Neural progenitor cell (in vitro differentiated cells): ENCODE results near the gene CREB3L2. TPM values are rescaled to one million over a fixed set of nuclear protein-coding genes. Genes with fewer than 3 reads are reported as not detected.

Experiments
- DNase-seq: peaks from one replicate; pipeline ENCODE4 v3.0.0-alpha.2; 2016; ENCODE audit warnings: low spot score
- H2AFZ ChIP-seq: fragments of 200-600 bp; sonication (generic); replicated peaks from 2 replicates; pipeline ENCODE4 v1.6.1; 2016; ENCODE audit warnings: antibody characterized with exemption
- H3F3A ChIP-seq: fragments of 200-600 bp; sonication (generic); 2 replicates; pipeline ENCODE4 v1.6.1; 2016; ENCODE audit warnings: antibody characterized with exemption, low read depth
- H3K27ac ChIP-seq: fragments of 200-600 bp; sonication (generic); 2 replicates; pipeline ENCODE4 v1.5.1; 2016; ENCODE audit warnings: mild to moderate bottlenecking
- H3K27me3 ChIP-seq: fragments of 200-600 bp; sonication (generic); 2 replicates; pipeline ENCODE4 v1.6.1; 2016; ENCODE audit warnings: mild to moderate bottlenecking, moderate library complexity
- H3K36me3 ChIP-seq: fragments of 200-600 bp; sonication (generic); 2 replicates; pipeline ENCODE4 v1.5.1; 2016
- H3K4me1 ChIP-seq: fragments of 200-600 bp; sonication (generic); 2 replicates; pipeline ENCODE4 v1.6.1; 2016; ENCODE audit warnings: mixed run types
- H3K4me2 ChIP-seq: fragments of 200-600 bp; sonication (generic); 2 replicates; pipeline ENCODE4 v1.6.1; 2016
- H3K4me3 ChIP-seq: fragments of 200-600 bp; sonication (generic); 2 replicates; pipeline ENCODE4 v1.5.1; 2016
- H3K79me2 ChIP-seq: fragments of 200-600 bp; sonication (generic); 2 replicates; pipeline ENCODE4 v1.6.1; 2016; ENCODE audit warnings: low read depth
- H3K9ac ChIP-seq: fragments of 200-600 bp; sonication (generic); 2 replicates; pipeline ENCODE4 v1.6.1; 2016
- H3K9me3 ChIP-seq: fragments of 200-600 bp; sonication (generic); 2 replicates; pipeline ENCODE4 v1.5.1; 2016; ENCODE audit warnings: low read depth
- H4K20me1 ChIP-seq: fragments of 200-600 bp; sonication (generic); 2 replicates; pipeline ENCODE4 v1.6.1; 2016; ENCODE audit warnings: low read depth
- H3K27ac Mint-ChIP-seq: 3 replicates; pipeline ENCODE4 v1.8.0; 2021; ENCODE audit warnings: mixed read lengths
- H3K27me3 Mint-ChIP-seq: 2 replicates; pipeline ENCODE4 v1.8.0; 2022; ENCODE audit warnings: low read depth, mild to moderate bottlenecking, inconsistent platforms, moderate library complexity, mixed read lengths; ENCODE audit not compliant: insufficient read depth
- H3K36me3 Mint-ChIP-seq: 3 replicates; pipeline ENCODE4 v1.8.0; 2021; ENCODE audit warnings: mixed read lengths
- H3K4me1 Mint-ChIP-seq: 3 replicates; pipeline ENCODE4 v1.8.0; 2021; ENCODE audit warnings: mixed read lengths
- H3K4me3 Mint-ChIP-seq: 3 replicates; pipeline ENCODE4 v1.8.0; 2021; ENCODE audit warnings: mild to moderate bottlenecking, moderate library complexity, mixed read lengths
- H3K9me3 Mint-ChIP-seq: 3 replicates; pipeline ENCODE4 v1.8.0; 2020; ENCODE audit warnings: mixed read lengths
- EZH2 ChIP-seq: fragments of 200-600 bp; sonication (generic); IDR thresholded peaks from 2 replicates; pipeline ENCODE4 v1.6.1; 2017; ENCODE audit warnings: antibody characterized with exemption, mild to moderate bottlenecking, moderate library complexity
- EZH2phosphoT487 ChIP-seq: fragments of 200-600 bp; sonication (generic); IDR thresholded peaks from 2 replicates; pipeline ENCODE4 v1.6.1; 2017; ENCODE audit warnings: antibody characterized with exemption
- total RNA-seq: library from RNA; depleted of rRNA; stranded (reverse); fragments of >200 nt; gene quantifications from 2 replicates; pipeline ENCODE4 v1.2.3, GENCODE V29; 2015; ENCODE audit warnings: low replicate concordance
- TF ChIP-seq, protein P1 (sequence below): fragments of 200-600 bp; sonication (generic); IDR thresholded peaks from 2 replicates; pipeline ENCODE4 v1.5.1; 2017; ENCODE audit warnings: antibody characterized with exemption, mild to moderate bottlenecking

The CREB3L2 gene
- total RNA-seq, 1 donor from 2014 or later = 9.9 TPM

GRCh38 chr7:138008588-138009349 is 6.9 kb upstream of the CREB3L2 start:
- Mint-ChIP-seq H3K4me3 (no peak overlapping the region), H3K9me3 (no peaks in the 10 kb centered on the region), H3K27me3 (no peaks in the 10 kb centered on the region), H3K4me1 (peaks cover 5% of the 10 kb centered on the region), H3K36me3 (no peaks in the 10 kb centered on the region), H3K27ac (peak overlapping the region; percentile 58)
- no peaks in the 10 kb centered on the region for H3K79me2 ChIP-seq
- H4K20me1 ChIP-seq = no peaks in the 10 kb centered on the region
- peak; percentile 76 for DNase-seq
- H3K4me1 ChIP-seq = no peaks in the 10 kb centered on the region
- no peaks in the 10 kb centered on the region for H3K9me3 ChIP-seq
- peak overlapping the region; percentile 81 for H2AFZ ChIP-seq
- no peak overlapping the region for H3K4me3 ChIP-seq
- no peaks in the 10 kb centered on the region for H3K36me3 ChIP-seq
- no peak overlapping the region for H3K27ac ChIP-seq
- H3K9ac ChIP-seq = no peak overlapping the region
- TF ChIP-seq EZH2phosphoT487 (no peak), EZH2 (no peak)
- TF ChIP-seq, protein P1, sequence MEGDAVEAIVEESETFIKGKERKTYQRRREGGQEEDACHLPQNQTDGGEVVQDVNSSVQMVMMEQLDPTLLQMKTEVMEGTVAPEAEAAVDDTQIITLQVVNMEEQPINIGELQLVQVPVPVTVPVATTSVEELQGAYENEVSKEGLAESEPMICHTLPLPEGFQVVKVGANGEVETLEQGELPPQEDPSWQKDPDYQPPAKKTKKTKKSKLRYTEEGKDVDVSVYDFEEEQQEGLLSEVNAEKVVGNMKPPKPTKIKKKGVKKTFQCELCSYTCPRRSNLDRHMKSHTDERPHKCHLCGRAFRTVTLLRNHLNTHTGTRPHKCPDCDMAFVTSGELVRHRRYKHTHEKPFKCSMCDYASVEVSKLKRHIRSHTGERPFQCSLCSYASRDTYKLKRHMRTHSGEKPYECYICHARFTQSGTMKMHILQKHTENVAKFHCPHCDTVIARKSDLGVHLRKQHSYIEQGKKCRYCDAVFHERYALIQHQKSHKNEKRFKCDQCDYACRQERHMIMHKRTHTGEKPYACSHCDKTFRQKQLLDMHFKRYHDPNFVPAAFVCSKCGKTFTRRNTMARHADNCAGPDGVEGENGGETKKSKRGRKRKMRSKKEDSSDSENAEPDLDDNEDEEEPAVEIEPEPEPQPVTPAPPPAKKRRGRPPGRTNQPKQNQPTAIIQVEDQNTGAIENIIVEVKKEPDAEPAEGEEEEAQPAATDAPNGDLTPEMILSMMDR = peak; percentile 92
- no peak overlapping the region for H3K4me2 ChIP-seq
- H3F3A ChIP-seq = no peaks in the 10 kb centered on the region
- no peaks in the 10 kb centered on the region for H3K27me3 ChIP-seq

GRCh38 chr7:138008019-138008587 is 6.2 kb upstream of the CREB3L2 start:
- no peak for DNase-seq
- H3K9ac ChIP-seq = no peak overlapping the region
- no peaks in the 10 kb centered on the region for H3F3A ChIP-seq
- Mint-ChIP-seq H3K4me3 (no peak overlapping the region), H3K4me1 (peaks cover 5% of the 10 kb centered on the region), H3K27me3 (no peaks in the 10 kb centered on the region), H3K27ac (peak overlapping the region; percentile 58), H3K36me3 (no peaks in the 10 kb centered on the region), H3K9me3 (no peaks in the 10 kb centered on the region)
- no peak overlapping the region for H3K4me3 ChIP-seq
- no peak overlapping the region for H3K27ac ChIP-seq
- peak overlapping the region; percentile 81 for H2AFZ ChIP-seq
- no peaks in the 10 kb centered on the region for H3K27me3 ChIP-seq
- H3K4me1 ChIP-seq = no peaks in the 10 kb centered on the region
- no peaks in the 10 kb centered on the region for H4K20me1 ChIP-seq
- no peak for TF ChIP-seq EZH2
- no peak for TF ChIP-seq EZH2phosphoT487
- TF ChIP-seq, protein P1 = no peak
- no peaks in the 10 kb centered on the region for H3K36me3 ChIP-seq
- H3K9me3 ChIP-seq = no peaks in the 10 kb centered on the region
- H3K79me2 ChIP-seq = no peaks in the 10 kb centered on the region
- no peak overlapping the region for H3K4me2 ChIP-seq

GRCh38 chr7:138006106-138006505 is 4.2 kb upstream of the CREB3L2 start:
- H3K36me3 ChIP-seq = no peaks in the 10 kb centered on the region
- H3K4me2 ChIP-seq = no peak overlapping the region
- H3K4me3 ChIP-seq = no peak overlapping the region
- H3K9me3 ChIP-seq = no peaks in the 10 kb centered on the region
- Mint-ChIP-seq H3K36me3 (no peaks in the 10 kb centered on the region), H3K9me3 (no peaks in the 10 kb centered on the region), H3K4me3 (no peak overlapping the region), H3K27me3 (no peaks in the 10 kb centered on the region), H3K27ac (no peak overlapping the region), H3K4me1 (peaks cover 11% of the 10 kb centered on the region)
- H2AFZ ChIP-seq = no peak overlapping the region
- no peaks in the 10 kb centered on the region for H3K4me1 ChIP-seq
- H4K20me1 ChIP-seq = peaks cover 3% of the 10 kb centered on the region
- H3K27me3 ChIP-seq = no peaks in the 10 kb centered on the region
- no peak for DNase-seq
- TF ChIP-seq, protein P1 = no peak
- no peak for TF ChIP-seq EZH2
- TF ChIP-seq EZH2phosphoT487 = no peak
- peaks cover 6% of the 10 kb centered on the region for H3K79me2 ChIP-seq
- H3F3A ChIP-seq = peaks cover 8% of the 10 kb centered on the region
- no peak overlapping the region for H3K9ac ChIP-seq
- H3K27ac ChIP-seq = no peak overlapping the region
